GM04503 (cell line): ENCODE results near the gene ATAD1.
"Not testable (repeated sequence)": the region's sequence is repeated elsewhere in the genome, so short reads cannot be mapped to it uniquely, and the experiment has no call there.

Experiments
- DNase-seq: peaks from one replicate; pipeline ENCODE4 v3.0.0-alpha.2; 2012; ENCODE audit warnings: low read depth

The ATAD1 gene

GRCh38 chr10:87801813-87802435, 16.1 kb downstream of the ATAD1 start:
- DNase-seq = not testable (repeated sequence)

GRCh38 chr10:87799860-87800259, 18.2 kb downstream of the ATAD1 start:
- DNase-seq = no peak

- no peak for DNase-seq
Observed at GRCh38 chr10:87798082-87798481, 19.9 kb downstream of the ATAD1 start.

- no peak for DNase-seq
Observed at GRCh38 chr10:87794285-87794684, 23.7 kb downstream of the ATAD1 start.

- no peak for DNase-seq
Observed at GRCh38 chr10:87790185-87790584, 27.8 kb downstream of the ATAD1 start.

GRCh38 chr10:87786421-87786820, 31.6 kb downstream of the ATAD1 start:
- no peak for DNase-seq

- no peak for DNase-seq
Observed at GRCh38 chr10:87782721-87783120, 35.3 kb downstream of the ATAD1 start.

GRCh38 chr10:87781545-87781944, 36.5 kb downstream of the ATAD1 start:
- no peak for DNase-seq

GRCh38 chr10:87776328-87776727, 41.7 kb downstream of the ATAD1 start:
- DNase-seq = no peak

GRCh38 chr10:87775766-87776165, 42.3 kb downstream of the ATAD1 start:
- DNase-seq = no peak

- DNase-seq = no peak
Observed at GRCh38 chr10:87771871-87772500, 46.0 kb downstream of the ATAD1 start.

GRCh38 chr10:87767253-87767652, 50.8 kb downstream of the ATAD1 start:
- no peak for DNase-seq

GRCh38 chr10:87765666-87766376, 52.2 kb downstream of the ATAD1 start:
- DNase-seq = no peak

- DNase-seq = no peak
Observed at GRCh38 chr10:87764072-87764934, 53.7 kb downstream of the ATAD1 start.

- DNase-seq = no peak
Observed at GRCh38 chr10:87763086-87763861, 54.8 kb downstream of the ATAD1 start.

GRCh38 chr10:87761892-87762291, 56.1 kb downstream of the ATAD1 start:
- DNase-seq = peak; percentile 22

- DNase-seq = no peak
Observed at GRCh38 chr10:87761153-87761552, 56.9 kb downstream of the ATAD1 start.

GRCh38 chr10:87760195-87760905, 57.7 kb downstream of the ATAD1 start:
- DNase-seq = no peak

- DNase-seq = no peak
Observed at GRCh38 chr10:87759551-87759950, 58.5 kb downstream of the ATAD1 start.

- no peak for DNase-seq
Observed at GRCh38 chr10:87757685-87758084, 60.3 kb downstream of the ATAD1 start.
